GM18498 (cell line): Measurements from ENCODE around the gene RAI1.

Experiments used
- ATAC-seq: cut with Tn5 transposase; IDR thresholded peaks from one replicate; pipeline ENCODE4 v1.9.1; 2021; ENCODE audit warnings: mild to moderate bottlenecking, moderate library complexity; ENCODE audit not compliant: unreplicated experiment

The RAI1 gene

GRCh38 chr17:17761894-17762743 lies 80.9 kb downstream of the RAI1 start:
- no peak for ATAC-seq

DNA sequence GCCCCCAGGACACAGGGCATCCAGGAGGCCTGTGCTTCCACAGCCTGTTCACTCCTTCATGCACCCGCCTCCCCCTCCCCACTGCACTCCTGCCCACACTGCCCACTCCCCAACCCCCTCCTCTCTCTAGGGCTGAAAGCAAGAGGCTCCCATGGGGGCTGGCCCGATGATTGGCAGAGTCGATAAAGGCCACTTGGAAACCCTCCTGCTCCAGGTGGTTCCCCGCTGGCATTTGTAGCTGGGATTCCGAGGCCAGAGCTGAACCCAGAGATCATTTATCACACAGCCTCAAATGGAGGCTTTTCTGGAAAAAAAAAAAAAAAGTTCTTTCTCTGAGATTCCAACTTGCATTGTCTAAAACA lies 81.5 kb downstream of the RAI1 start:
- no peak for ATAC-seq

- no peak for ATAC-seq
Observed at GRCh38 chr17:17763136-17763535, 81.9 kb downstream of the RAI1 start.

GRCh38 chr17:17763734-17764133 lies 82.5 kb downstream of the RAI1 start:
- no peak for ATAC-seq

GRCh38 chr17:17765359-17766076 lies 84.3 kb downstream of the RAI1 start:
- no peak for ATAC-seq

DNA sequence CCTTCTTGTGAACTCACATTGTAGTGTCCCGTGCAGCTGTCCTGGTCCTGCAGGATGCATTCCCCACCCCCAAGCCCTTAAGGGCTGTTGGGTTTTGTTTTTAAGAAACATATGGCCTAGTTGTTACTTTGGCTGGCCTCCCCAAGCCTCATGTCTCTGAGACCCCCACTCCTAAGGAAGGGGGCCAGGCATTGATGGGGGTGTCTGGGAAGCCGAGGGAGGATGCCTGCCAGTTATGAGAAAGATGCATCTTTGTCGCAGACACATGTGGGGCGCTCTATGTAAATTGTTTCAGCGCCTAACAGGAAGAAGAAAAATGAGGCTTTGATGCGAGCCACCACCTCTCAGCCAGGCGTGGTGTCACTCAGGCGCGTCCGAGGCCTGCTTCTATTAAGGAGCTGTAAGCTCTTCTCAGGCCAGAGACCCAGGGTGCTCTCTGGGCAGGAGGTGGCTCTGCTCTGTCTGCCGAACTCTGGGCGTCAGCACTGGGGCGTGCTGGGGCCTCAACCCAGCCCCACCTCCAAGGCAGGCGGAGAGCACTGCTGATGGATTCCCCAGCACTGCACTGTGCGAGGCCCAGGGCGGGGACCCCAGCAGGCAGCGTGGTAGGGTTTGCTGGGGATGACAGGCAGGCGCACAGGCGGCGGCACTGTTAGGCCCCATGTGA lies 85.0 kb downstream of the RAI1 start:
- no peak for ATAC-seq

DNA sequence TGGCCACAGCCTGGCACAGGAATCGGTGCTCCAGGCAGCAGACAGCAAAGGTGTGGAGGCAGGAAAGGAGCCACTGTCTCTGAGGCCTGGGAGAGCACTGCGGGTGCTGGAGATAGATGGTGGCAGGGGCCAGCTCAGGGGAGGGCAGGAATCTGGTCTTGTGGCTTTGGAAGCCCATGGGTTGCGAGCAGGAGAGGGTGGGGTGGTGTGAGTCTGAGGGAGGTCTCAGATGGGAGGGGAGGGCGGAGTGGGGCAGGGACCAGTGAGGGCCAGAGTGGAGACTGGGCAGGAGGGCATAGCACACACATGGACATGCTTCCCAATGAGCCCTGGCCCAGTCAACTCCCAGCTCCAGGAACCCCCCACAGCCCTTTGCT lies 85.5 kb downstream of the RAI1 start:
- ATAC-seq: no peak

GRCh38 chr17:17767154-17767869 lies 86.1 kb downstream of the RAI1 start:
- ATAC-seq: no peak

DNA sequence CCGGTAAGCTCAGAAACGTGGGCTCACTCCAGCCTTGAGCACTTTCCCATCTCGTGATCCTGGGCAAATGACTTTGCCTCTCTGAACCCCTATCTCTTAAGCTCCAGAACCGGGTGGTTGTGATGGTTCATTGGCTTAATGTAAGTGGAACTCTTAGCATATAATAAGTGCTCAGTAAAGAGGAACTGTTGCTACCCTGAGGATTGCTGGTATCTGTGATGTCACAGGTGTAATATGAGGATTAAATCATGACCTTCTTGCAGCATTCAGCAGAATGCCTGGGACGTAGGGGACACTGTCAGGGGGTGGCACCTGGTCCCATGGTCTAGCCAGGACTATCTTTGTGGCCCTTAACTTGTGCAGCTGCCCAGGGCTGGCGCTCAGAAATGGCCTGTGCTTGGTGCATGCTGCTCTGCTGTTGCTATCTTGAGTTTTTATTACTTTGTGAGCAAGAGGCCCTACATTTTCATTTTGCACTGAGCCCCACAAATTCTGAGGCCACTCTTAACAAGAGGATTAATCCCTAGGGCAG lies 86.7 kb downstream of the RAI1 start:
- no peak for ATAC-seq

DNA sequence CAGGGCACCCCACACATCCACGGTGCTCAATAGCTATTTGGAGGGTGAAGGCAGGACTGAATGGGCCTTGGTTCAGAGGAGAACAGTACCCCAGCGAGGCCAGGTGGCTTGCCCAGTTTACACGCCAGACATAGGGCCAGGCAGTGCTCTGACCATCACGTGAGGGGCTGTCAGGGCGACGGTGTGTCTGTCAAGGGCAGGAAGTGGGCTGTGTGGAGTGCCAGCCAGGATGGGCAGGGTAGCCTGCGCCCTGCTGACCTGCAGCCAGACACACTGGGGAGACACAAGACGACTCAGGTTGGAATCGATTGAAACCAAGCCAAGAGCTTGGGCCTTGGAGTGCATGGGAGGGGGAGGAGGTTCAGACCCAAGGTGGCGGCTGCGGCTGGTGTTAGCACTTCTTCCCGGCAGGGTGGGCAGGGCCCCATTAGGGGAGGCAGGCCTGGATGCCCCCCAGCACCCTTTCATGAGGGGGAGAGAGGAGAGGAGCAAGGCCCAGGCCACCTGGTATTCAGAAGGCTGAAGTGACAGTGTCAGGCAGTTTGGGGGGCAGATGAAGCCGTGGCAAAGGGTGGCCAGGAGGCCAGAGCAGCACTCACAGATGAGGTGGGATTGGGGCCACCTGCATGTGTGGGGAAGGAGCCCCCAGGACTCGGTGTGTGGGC lies 87.3 kb downstream of the RAI1 start:
- ATAC-seq: no peak

DNA sequence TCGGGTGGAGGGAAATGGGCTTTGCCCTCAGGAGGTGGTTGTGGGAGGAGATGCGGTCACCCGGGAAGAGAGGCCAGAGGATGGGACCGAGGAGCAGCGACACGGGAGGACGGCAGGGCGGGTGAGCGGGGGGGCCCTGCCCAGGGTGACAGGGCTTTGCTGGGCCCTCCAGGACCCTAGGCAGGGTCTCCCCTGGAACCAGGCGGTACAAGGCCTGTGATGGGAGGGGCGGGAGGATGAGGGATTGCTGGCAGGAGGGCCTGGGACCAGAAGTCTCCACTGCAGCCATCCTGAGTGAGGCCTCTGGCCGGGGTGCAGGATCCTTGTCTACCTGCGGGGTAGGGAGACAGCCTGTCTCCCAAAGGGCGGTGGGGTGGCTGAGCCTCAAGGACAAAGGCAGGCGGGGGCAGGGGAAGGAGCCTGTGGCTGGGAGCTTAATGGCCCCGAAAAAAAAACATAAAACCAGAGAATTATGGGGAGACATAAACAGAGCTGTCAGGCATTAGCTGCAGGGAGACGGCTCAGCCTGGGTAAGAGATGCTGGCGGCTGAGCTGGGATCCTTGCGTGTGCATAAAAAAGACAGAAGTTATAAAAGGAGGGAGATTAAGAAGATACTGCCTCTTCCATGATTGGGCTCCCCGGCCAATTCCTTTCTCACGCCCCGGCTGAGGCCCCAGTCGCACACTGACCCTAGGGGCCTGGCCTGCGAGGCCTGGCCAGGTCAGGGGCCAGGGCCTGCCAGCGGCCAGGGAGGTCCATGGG lies 88.8 kb downstream of the RAI1 start:
- no peak for ATAC-seq

DNA sequence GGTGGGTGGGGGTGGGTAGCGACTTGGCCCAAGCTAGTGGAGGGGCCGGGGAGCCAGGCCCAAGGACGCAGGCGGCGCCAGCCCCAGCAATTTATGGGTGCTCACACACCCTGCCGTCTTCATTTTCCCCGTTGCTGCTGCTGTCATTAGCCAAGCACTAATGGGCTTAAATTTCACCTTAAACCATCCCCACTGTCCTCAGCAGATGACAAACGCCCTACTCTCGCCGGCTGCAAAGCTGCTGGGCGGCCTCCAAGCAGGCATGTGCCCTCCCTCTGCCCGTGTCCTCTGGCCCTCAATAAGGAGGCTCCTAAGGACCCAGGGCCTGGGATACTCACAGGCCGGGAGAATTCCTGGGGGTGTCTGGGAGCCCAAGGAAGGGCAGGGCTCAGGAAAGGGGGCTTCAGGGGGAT lies 89.4 kb downstream of the RAI1 start:
- ATAC-seq: no peak

GRCh38 chr17:17771498-17772201 lies 90.4 kb downstream of the RAI1 start:
- ATAC-seq: no peak

- ATAC-seq: no peak
Observed at GRCh38 chr17:17772231-17772630, 91.0 kb downstream of the RAI1 start.

- no peak for ATAC-seq
Observed at GRCh38 chr17:17774009-17774881, 93.0 kb downstream of the RAI1 start.

DNA sequence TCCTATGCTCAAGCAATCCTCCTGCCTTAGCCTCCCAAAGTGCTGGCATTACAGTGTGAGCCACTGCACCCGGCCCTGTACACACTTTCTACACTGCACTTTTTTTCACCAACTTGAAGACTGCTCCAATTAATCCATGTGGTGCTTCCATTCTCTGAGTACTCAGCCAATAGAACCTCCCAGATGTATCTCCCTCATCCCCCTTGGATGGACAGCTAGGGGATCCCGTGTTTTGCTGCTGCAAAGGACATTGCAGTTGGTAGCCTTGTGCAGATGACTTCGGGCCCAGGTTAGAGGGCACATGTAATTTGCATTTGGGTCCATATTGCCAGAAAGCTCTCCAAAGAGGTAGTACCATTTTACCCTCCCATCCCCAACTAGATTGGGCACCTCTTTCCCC lies 95.6 kb downstream of the RAI1 start:
- no peak for ATAC-seq

DNA sequence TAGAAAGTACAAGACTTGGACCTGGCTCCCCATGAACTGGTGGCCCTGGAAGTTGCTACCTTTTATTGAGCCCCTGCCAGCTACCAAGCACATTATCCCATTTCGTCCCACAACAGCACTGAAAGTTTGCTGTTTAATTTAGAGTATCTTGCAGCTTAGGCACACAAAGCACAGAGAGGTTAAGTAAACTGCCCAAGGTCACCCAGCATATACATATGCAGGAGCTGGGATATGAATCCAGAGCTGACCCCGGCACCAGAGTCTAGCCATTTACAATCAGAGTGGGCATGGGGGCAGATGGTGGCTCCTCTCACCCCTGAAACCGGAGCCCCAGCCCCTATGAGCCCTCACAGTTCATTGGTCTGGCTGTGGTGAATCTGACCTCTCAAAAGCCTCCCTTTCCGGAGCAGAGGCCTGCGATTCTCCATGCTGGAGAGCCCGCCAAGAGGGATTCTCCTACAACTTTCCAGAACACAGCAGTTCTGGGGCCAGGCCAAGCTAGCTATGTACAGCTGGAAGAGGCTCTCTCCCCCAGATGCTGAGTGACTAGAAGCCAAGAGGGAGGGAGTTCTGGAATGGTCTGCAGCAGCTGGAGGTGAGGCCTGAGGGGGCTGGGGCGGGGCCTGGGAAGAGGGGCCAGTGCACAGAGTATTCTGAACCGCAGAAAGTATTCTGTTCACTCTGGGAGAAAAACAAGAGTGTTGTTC lies 97.2 kb downstream of the RAI1 start:
- ATAC-seq: no peak
